ENCODE results near the gene TMEM44. TPM values are rescaled to one million over a fixed set of nuclear protein-coding genes. Genes with fewer than 3 reads are reported as not detected.

TMEM44 gene
- total RNA-seq, 4 donors from 2014 or later: 3.0 to 5.4 (median 3.1) TPM

DNA sequence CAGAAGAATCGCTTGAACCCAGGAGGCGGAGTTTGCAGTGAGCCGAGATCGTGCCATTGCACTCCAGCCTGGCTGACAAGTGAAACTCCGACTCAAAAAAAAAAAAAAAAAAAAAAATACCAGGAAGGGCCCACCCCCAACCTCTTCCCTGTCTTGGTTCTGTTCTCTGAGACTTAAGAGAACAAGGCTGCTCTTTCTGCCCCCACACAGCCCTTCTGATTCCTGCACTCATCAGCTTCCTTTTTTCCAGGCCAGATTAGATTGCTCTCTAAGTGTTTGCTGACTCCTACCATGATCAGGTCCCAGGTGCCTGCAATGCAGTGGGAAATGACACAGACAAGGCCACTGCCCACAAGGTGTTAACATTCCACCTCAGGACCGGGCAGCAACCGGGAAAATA lies 13.0 kb downstream of the TMEM44 start:
- no peak overlapping the region for H3K4me3 ChIP-seq
- no peak for ATAC-seq
- intact Hi-C loops (cut with DNase I; ENCODE audit: low total_unique reads): no loop called here

DNA sequence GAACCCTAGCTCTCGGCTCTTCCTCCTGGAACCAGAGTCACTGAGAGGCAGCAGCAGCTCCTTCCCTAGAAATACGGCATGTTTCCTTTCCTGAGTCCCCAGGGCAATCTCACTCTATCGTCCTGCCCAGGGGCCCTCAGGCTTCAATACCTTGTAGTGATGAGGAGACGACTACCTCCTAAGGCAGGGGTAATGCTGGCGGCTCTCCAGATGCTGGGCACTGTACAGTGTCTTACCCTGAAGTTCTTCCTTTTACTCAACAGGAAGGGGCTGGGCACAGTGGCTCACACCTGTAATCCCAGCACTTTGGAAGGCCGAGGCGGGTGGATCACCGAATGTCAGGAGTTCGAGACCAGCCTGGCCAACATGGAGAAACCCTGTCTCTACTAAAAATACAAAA lies 13.5 kb downstream of the TMEM44 start:
- H3K27me3 ChIP-seq: no peaks in the 10 kb centered on the region
- H3K27ac ChIP-seq: no peak overlapping the region
- H3K4me1 ChIP-seq: no peaks in the 10 kb centered on the region
- no peak for DNase-seq
- TF ChIP-seq, protein P1, sequence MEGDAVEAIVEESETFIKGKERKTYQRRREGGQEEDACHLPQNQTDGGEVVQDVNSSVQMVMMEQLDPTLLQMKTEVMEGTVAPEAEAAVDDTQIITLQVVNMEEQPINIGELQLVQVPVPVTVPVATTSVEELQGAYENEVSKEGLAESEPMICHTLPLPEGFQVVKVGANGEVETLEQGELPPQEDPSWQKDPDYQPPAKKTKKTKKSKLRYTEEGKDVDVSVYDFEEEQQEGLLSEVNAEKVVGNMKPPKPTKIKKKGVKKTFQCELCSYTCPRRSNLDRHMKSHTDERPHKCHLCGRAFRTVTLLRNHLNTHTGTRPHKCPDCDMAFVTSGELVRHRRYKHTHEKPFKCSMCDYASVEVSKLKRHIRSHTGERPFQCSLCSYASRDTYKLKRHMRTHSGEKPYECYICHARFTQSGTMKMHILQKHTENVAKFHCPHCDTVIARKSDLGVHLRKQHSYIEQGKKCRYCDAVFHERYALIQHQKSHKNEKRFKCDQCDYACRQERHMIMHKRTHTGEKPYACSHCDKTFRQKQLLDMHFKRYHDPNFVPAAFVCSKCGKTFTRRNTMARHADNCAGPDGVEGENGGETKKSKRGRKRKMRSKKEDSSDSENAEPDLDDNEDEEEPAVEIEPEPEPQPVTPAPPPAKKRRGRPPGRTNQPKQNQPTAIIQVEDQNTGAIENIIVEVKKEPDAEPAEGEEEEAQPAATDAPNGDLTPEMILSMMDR (IDR thresholded peaks at IDR 0.05 in 4 of 5, conservative IDR thresholded peaks at IDR 0.05 in 1 of 5): no peak
- TF ChIP-seq POLR2A (IDR thresholded peaks at IDR 0.05): no peak
- no peak overlapping the region for H3K4me3 ChIP-seq
- no peaks in the 10 kb centered on the region for H3K9me3 ChIP-seq
- H3K36me3 ChIP-seq: no peaks in the 10 kb centered on the region
- in situ Hi-C loops (cut with MboI; ENCODE audit: low sequenced_read_pairs in 4 of 4): no loop called here
- intact Hi-C loops (cut with DNase I; ENCODE audit: low total_unique reads): no loop called here
- ATAC-seq: no peak

More for the DNA sequence above, 13.0 kb downstream of the TMEM44 start:
- Histone ChIP-seq H3K36me3 (no peaks in the 10 kb centered on the region), H3K27me3 (no peaks in the 10 kb centered on the region), H3K9me3 (no peaks in the 10 kb centered on the region), H3K27ac (no peak overlapping the region), H3K4me1 (no peaks in the 10 kb centered on the region)
- in situ Hi-C loops (cut with MboI; ENCODE audit: low sequenced_read_pairs in 4 of 4): no loop called here
- TF ChIP-seq POLR2A (IDR thresholded peaks at IDR 0.05): no peak
- TF ChIP-seq, protein P1 (IDR thresholded peaks at IDR 0.05 in 4 of 5, conservative IDR thresholded peaks at IDR 0.05 in 1 of 5): no peak
- DNase-seq: no peak

DNA sequence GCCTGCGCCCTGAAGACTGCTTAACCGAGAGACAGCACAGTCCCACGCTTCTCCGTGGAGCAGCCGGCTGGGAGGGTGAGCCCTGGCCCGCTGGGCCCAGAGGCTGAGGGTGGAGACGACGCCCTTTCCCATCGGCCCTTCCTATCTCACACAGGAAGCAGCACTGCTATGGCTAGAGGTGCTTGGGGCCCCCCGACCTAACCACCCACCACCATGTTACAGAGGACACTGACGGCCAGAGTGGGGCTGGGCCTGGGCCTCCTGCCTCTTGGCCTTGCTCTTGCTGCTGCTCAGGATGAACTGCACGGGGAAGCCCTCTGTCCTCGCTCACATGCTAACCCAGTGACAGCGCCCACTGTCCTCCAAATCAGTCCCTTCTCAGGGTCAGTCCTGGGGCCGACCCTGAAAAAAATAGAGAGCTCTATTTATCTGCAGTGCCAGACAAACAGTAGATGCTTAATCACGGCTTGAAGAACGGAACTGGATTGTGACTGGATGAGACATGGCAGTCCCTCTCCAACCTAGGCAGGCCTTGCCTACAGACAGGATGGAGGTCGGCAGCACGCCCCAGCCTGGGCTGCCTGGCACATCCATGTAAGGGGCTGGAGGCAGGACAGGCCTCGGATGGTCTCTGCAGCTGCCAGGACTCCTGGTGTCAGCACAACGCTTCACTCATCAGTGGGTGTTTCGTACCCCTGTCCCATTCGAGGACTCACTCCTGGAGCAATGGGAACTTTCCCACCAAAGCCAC lies 14.2 kb downstream of the TMEM44 start:
- Histone ChIP-seq H3K27me3 (no peaks in the 10 kb centered on the region), H3K36me3 (no peaks in the 10 kb centered on the region), H3K9me3 (no peaks in the 10 kb centered on the region), H3K4me3 (no peak overlapping the region), H3K27ac (no peak overlapping the region), H3K4me1 (no peaks in the 10 kb centered on the region)
- DNase-seq (no peak), ATAC-seq (no peak)
- TF ChIP-seq, protein P1 (IDR thresholded peaks at IDR 0.05 in 4 of 5, conservative IDR thresholded peaks at IDR 0.05 in 1 of 5): no peak
- TF ChIP-seq POLR2A (IDR thresholded peaks at IDR 0.05): no peak
- in situ Hi-C loops (cut with MboI; ENCODE audit: low sequenced_read_pairs in 4 of 4) (no loop called here), intact Hi-C loops (cut with DNase I; ENCODE audit: low total_unique reads) (no loop called here)

DNA sequence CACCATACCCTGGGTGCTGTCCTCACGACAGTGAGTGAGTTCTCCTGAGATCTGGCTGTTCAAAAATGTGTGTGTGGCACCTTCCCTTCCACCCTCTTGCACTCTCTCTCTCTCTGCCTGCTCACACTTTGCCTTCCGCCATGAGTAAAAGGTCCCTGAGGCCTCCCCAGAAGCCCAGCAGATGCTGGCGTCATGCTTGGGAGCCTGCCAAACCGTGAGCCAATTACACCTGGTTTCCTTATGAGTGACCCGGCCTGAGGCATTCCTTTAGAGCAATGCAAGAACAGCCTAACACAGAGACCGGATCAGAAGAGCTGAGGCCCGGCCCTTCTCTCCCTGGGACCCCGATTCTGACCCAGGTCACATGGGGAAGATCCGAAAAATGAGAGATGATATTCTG lies 15.4 kb downstream of the TMEM44 start:
- Histone ChIP-seq H3K9me3 (no peaks in the 10 kb centered on the region), H3K27ac (no peak overlapping the region), H3K27me3 (no peaks in the 10 kb centered on the region), H3K4me1 (no peaks in the 10 kb centered on the region), H3K4me3 (no peak overlapping the region), H3K36me3 (no peaks in the 10 kb centered on the region)
- in situ Hi-C loops (cut with MboI; ENCODE audit: low sequenced_read_pairs in 4 of 4) (no loop called here), intact Hi-C loops (cut with DNase I; ENCODE audit: low total_unique reads) (no loop called here)
- DNase-seq (no peak), ATAC-seq (no peak)
- TF ChIP-seq, protein P1 (IDR thresholded peaks at IDR 0.05 in 4 of 5, conservative IDR thresholded peaks at IDR 0.05 in 1 of 5): no peak
- no peak for TF ChIP-seq POLR2A (IDR thresholded peaks at IDR 0.05)
